ENCODE results near the gene ZNF679. TPM values are rescaled to one million over a fixed set of nuclear protein-coding genes. Genes with fewer than 3 reads are reported as not detected.

The ZNF679 gene
- total RNA-seq, 1 experiment from 2014 or later: not detected

GRCh38 chr7:64300641-64301405, 72.5 kb downstream of the ZNF679 start:
- H3K9ac ChIP-seq (ENCODE audit: low read length): no peak overlapping the region
- H3K9me2 ChIP-seq (ENCODE audit: insufficient read depth): no peaks in the 10 kb centered on the region
- no peak overlapping the region for H3K4me2 ChIP-seq (ENCODE audit: low read length)
- H3K4me1 ChIP-seq (ENCODE audit: control insufficient read depth in 1 of 2, insufficient read depth in 2 of 2, low read length in 2 of 2): no peaks in the 10 kb centered on the region
- no peak for ATAC-seq
- H3K27ac ChIP-seq (ENCODE audit: low read depth, low read length): no peak overlapping the region
- no peaks in the 10 kb centered on the region for H3K27me3 ChIP-seq (ENCODE audit: insufficient read depth, low read length)
- peaks cover 9 to 26% of the 10 kb centered on the region in 2 experiments; a peak in 2 of 4 replicates for H3K9me3 ChIP-seq (ENCODE audit: control insufficient read depth in 1 of 2, insufficient read depth in 1 of 2, low read depth in 1 of 2, low read length in 2 of 2)
- no peaks in the 10 kb centered on the region for H3K79me2 ChIP-seq (ENCODE audit: insufficient read depth, low read length)
- BruUV-seq (replicated peaks): no TSS peak
- H3K36me3 ChIP-seq (ENCODE audit: control insufficient read depth in 1 of 2, insufficient read depth in 2 of 2, low read length in 2 of 2): no peaks in the 10 kb centered on the region
- H4K20me1 ChIP-seq (ENCODE audit: insufficient read depth): no peaks in the 10 kb centered on the region
- no peak for DNase-seq (ENCODE audit: low read depth, low spot score)
- no peak overlapping the region for H3K4me3 ChIP-seq (replicated peaks in 1 of 2; ENCODE audit: low read depth in 1 of 2, low read length in 2 of 2)
- CTCF ChIA-PET: no interaction called here
- RAD21 ChIA-PET (ENCODE audit: low non-redundant PET in 1 of 2, low total read pairs in 2 of 2, uncharacterized antibody in 2 of 2, unreplicated experiment in 2 of 2): no interaction called here
- intact Hi-C loops (cut with micrococcal nuclease): no loop called here
- no peak for TF ChIP-seq FOSL1 (IDR thresholded peaks at IDR 0.05; ENCODE audit: low read depth)
- no peak for TF ChIP-seq POLR2AphosphoS5 (IDR thresholded peaks at IDR 0.05; ENCODE audit: low read depth, low read length)
- no peak for TF ChIP-seq MAX (IDR thresholded peaks at IDR 0.05)
- TF ChIP-seq ZNF274 (IDR thresholded peaks at IDR 0.05; ENCODE audit: low read depth, low read length): no peak
- TF ChIP-seq ZFX (IDR thresholded peaks at IDR 0.05): no peak
- TF ChIP-seq ELF1 (IDR thresholded peaks at IDR 0.05; ENCODE audit: borderline replicate concordance, low read depth): no peak
- no peak for TF ChIP-seq SIN3A (IDR thresholded peaks at IDR 0.05; ENCODE audit: low read depth)
- no peak for TF ChIP-seq JUND (IDR thresholded peaks at IDR 0.05)
- TF ChIP-seq YY1 (IDR thresholded peaks at IDR 0.05; ENCODE audit: extremely low read depth, insufficient replicate concordance, low read depth, low read length): no peak
- TF ChIP-seq ATF3 (IDR thresholded peaks at IDR 0.05): no peak
- TF ChIP-seq CBX3 (IDR thresholded peaks at IDR 0.05; ENCODE audit: low read depth): no peak
- H2AFZ ChIP-seq (ENCODE audit: low read depth, low read length, poor library complexity, severe bottlenecking): no peak overlapping the region
- POLR2A ChIA-PET: no interaction called here

Measured in HCT116 (cell line).